GM12864 (cell line): ENCODE data around the gene DYNLL2.
A peak's percentile ranks its signal among the peaks of the same experiment; 100 is the strongest.
"Not testable (repeated sequence)": the region's sequence is repeated elsewhere in the genome, so short reads cannot be mapped to it uniquely, and the experiment has no call there.

Experiments used
- DNase-seq: peaks from one replicate; pipeline ENCODE4 v3.0.0-alpha.2; 2011; ENCODE audit warnings: low read depth
- H3K4me3 ChIP-seq: 2 replicates; pipeline ENCODE4 v1.5.1; 2011; ENCODE audit warnings: mild to moderate bottlenecking, low read depth, low read length, control low read depth
- CTCF ChIP-seq: IDR thresholded peaks from 2 replicates; pipeline ENCODE4 v1.5.1; 2011; ENCODE audit warnings: low read depth, mild to moderate bottlenecking, moderate library complexity, low read length, control low read depth, inconsistent platforms; ENCODE audit errors: missing control alignments

The DYNLL2 gene

GRCh38 chr17:58117382-58117781 is 34.2 kb downstream of the DYNLL2 start:
- no peak for DNase-seq
- no peak for TF ChIP-seq CTCF
- H3K4me3 ChIP-seq, result no peak overlapping the region

DNA sequence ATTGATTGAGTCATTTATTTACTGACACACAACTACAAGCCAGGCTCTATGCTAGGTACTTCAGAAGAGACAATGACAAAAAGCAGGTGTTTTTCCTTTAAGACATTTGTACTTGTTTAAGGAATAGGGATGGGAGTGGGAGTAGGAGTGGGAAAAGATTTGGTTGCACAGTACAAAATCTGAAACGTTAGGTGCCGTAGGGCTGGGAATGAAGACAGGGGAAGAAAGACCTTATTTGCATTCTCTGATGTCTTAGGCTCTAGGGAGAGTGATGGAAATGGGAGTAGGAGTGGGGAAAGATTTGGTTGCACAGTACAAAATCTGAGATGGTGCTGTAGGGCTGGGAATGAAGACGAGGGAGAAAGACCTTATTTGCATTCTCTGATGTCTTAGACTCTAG is 36.3 kb downstream of the DYNLL2 start:
- no peak for TF ChIP-seq CTCF
- DNase-seq, result no peak
- H3K4me3 ChIP-seq, result no peak overlapping the region

GRCh38 chr17:58120195-58120822 is 37.1 kb downstream of the DYNLL2 start:
- no peak overlapping the region for H3K4me3 ChIP-seq
- TF ChIP-seq CTCF, result no peak
- DNase-seq, result peak; percentile 10

- DNase-seq, result no peak
Observed at GRCh38 chr17:58121925-58122324, 38.7 kb downstream of the DYNLL2 start.

GRCh38 chr17:58127846-58128245 is 44.6 kb downstream of the DYNLL2 start:
- DNase-seq, result no peak
- TF ChIP-seq CTCF, result no peak
- no peak overlapping the region for H3K4me3 ChIP-seq

More at GRCh38 chr17:58121925-58122324, 38.7 kb downstream of the DYNLL2 start:
- no peak overlapping the region for H3K4me3 ChIP-seq
- peak; percentile 18 for TF ChIP-seq CTCF

DNA sequence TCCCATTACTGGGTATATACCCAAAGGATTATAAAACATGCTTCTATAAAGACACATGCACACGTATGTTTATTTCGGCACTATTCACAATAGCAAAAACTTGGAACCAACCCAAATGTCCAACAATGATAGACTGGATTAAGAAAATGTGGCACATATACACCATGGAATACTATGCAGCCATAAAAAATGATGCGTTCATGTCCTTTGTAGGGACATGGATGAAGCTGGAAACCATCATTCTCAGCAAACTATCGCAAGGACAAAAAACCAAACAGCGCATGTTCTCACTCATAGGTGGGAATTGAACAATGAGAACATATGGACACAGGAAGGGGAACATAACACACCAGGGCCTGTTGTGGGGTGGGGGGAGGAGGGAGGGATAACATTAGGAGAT is 49.5 kb downstream of the DYNLL2 start:
- not testable (repeated sequence) for H3K4me3 ChIP-seq, DNase-seq

DNA sequence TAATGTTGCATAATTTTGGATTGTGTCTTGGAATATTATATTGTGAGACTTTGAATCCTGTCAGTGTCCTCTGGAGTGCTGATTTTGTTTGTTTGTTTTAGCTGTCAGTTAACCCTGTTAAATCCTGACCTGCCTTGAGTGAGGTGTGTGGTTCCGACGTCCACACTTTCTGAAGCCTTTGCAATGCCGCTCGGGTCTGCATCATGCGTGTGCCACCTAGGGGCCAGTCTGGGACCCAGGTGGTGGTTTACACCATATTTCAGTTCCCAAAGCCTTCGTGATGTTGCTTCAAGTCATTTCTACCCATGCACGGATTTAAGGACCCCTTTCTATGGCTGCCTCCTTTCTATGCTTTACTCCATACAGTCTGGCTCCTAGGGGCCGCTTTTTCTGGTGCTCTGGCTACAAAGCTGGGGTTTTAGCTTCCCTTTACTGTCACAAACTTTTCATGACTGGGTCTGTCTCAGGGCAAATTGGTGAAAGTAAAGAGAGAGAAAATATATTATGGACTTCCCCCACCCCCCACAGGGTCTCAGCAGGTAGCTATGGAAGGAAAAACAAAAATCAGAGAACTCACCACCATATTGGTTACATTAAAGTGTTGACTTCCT is 53.6 kb downstream of the DYNLL2 start:
- no peak overlapping the region for H3K4me3 ChIP-seq
- no peak for DNase-seq
- peak; percentile 63 for TF ChIP-seq CTCF
